Endometrial microvascular endothelial cells (primary cell): ENCODE measurements around the gene GSTK1. TPM values are rescaled to one million over a fixed set of nuclear protein-coding genes. Genes with fewer than 3 reads are reported as not detected.

Experiments
- in situ Hi-C: cut with HindIII; loops from 2 replicates; pipeline ENCODE4 v1.10.0; 2017; ENCODE audit warnings: low sequenced_read_pairs, low pct_unique_long_range_greater_than_20kb; ENCODE audit errors: inconsistent ontology term
- total RNA-seq: library from RNA; depleted of rRNA; stranded (reverse); fragments of >200 nt; gene quantifications from one replicate; pipeline ENCODE4 v1.2.3, GENCODE V29; 2015; ENCODE audit errors: inconsistent ontology term

GSTK1 gene
- total RNA-seq, 1 donor from 2014 or later, result 212 TPM

GRCh38 chr7:143236408-143236990, 26.7 kb upstream of the GSTK1 start:
- in situ Hi-C loops, result loop anchor here (25.0 kb wide), 1 partner anchor 101 kb away; no protein-coding TSS in a partner anchor

- in situ Hi-C loops, result loop anchor here (25.0 kb wide), 1 partner anchor 100 kb away; no protein-coding TSS in a partner anchor
Measured at GRCh38 chr7:143237366-143237765, 25.9 kb upstream of the GSTK1 start.

GRCh38 chr7:143238289-143238980, 24.8 kb upstream of the GSTK1 start:
- in situ Hi-C loops, result loop anchor here (25.0 kb wide), 1 partner anchor 99 kb away; no protein-coding TSS in a partner anchor

GRCh38 chr7:143239813-143240212, 23.4 kb upstream of the GSTK1 start:
- in situ Hi-C loops, result loop anchor here (25.0 kb wide), 1 partner anchor 97 kb away; no protein-coding TSS in a partner anchor

GRCh38 chr7:143240291-143241168, 22.7 kb upstream of the GSTK1 start:
- in situ Hi-C loops, result loop anchor here (25.0 kb wide), 1 partner anchor 97 kb away; no protein-coding TSS in a partner anchor

- in situ Hi-C loops, result loop anchor here (25.0 kb wide), 1 partner anchor 95 kb away; no protein-coding TSS in a partner anchor
Measured at GRCh38 chr7:143242306-143242705, 20.9 kb upstream of the GSTK1 start.

GRCh38 chr7:143243111-143243510, 20.1 kb upstream of the GSTK1 start:
- in situ Hi-C loops, result loop anchor here (25.0 kb wide), 1 partner anchor 94 kb away; no protein-coding TSS in a partner anchor

GRCh38 chr7:143243614-143244013, 19.6 kb upstream of the GSTK1 start:
- in situ Hi-C loops, result loop anchor here (25.0 kb wide), 1 partner anchor 94 kb away; no protein-coding TSS in a partner anchor

GRCh38 chr7:143244321-143244720, 18.9 kb upstream of the GSTK1 start:
- in situ Hi-C loops, result loop anchor here (25.0 kb wide), 1 partner anchor 93 kb away; no protein-coding TSS in a partner anchor

GRCh38 chr7:143245123-143245522, 18.1 kb upstream of the GSTK1 start:
- in situ Hi-C loops, result loop anchor here (25.0 kb wide), 1 partner anchor 92 kb away; no protein-coding TSS in a partner anchor

GRCh38 chr7:143247372-143247771, 15.9 kb upstream of the GSTK1 start:
- in situ Hi-C loops, result loop anchor here (25.0 kb wide), 1 partner anchor 90 kb away; no protein-coding TSS in a partner anchor

GRCh38 chr7:143248761-143249354, 14.4 kb upstream of the GSTK1 start:
- in situ Hi-C loops, result loop anchor here (25.0 kb wide), 1 partner anchor 88 kb away; no protein-coding TSS in a partner anchor

- in situ Hi-C loops, result no loop called here
Measured at GRCh38 chr7:143250199-143250598, 13.0 kb upstream of the GSTK1 start.

GRCh38 chr7:143250822-143251221, 12.4 kb upstream of the GSTK1 start:
- in situ Hi-C loops, result no loop called here

- in situ Hi-C loops, result no loop called here
Measured at GRCh38 chr7:143252006-143252405, 11.2 kb upstream of the GSTK1 start.

GRCh38 chr7:143255564-143255963, 7.7 kb upstream of the GSTK1 start:
- in situ Hi-C loops, result no loop called here

GRCh38 chr7:143256325-143256724, 6.9 kb upstream of the GSTK1 start:
- in situ Hi-C loops, result no loop called here

GRCh38 chr7:143256932-143257331, 6.3 kb upstream of the GSTK1 start:
- in situ Hi-C loops, result no loop called here
